H9 (cell line): Measurements from ENCODE around the gene DYNLRB1. TPM values are rescaled to one million over a fixed set of nuclear protein-coding genes. Genes with fewer than 3 reads are reported as not detected.

Source experiments
- DNase-seq: peaks from one replicate; pipeline ENCODE4 v3.0.0-alpha.2; 2017
- H2AFZ ChIP-seq: one replicate; pipeline ENCODE4 v1.6.1; 2013; ENCODE audit warnings: mild to moderate bottlenecking, low read length, control low read depth, moderate library complexity
- H2AK5ac ChIP-seq: 2 replicates; pipeline ENCODE4 v1.6.1; 2013; ENCODE audit warnings: low read length, control low read depth, mixed read lengths; ENCODE audit not compliant: insufficient read length
- H2BK120ac ChIP-seq: one replicate; pipeline ENCODE4 v1.6.1; 2013; ENCODE audit warnings: low read depth, mild to moderate bottlenecking, low read length, control low read depth, inconsistent platforms; ENCODE audit not compliant: poor library complexity, severe bottlenecking
- H2BK12ac ChIP-seq: 2 replicates; pipeline ENCODE4 v1.6.1; 2013; ENCODE audit warnings: low read length, control low read depth, mixed read lengths, low read depth; ENCODE audit not compliant: insufficient read length
- H2BK15ac ChIP-seq: 2 replicates; pipeline ENCODE4 v1.6.1; 2013; ENCODE audit warnings: low read depth, low read length, control low read depth
- H2BK20ac ChIP-seq: one replicate; pipeline ENCODE4 v1.6.1; 2013; ENCODE audit warnings: low read depth, mild to moderate bottlenecking, low read length, control low read depth, inconsistent platforms; ENCODE audit not compliant: poor library complexity, severe bottlenecking
- H2BK5ac ChIP-seq: 2 replicates; pipeline ENCODE4 v1.6.1; 2013; ENCODE audit warnings: low read length, control low read depth, mixed read lengths; ENCODE audit not compliant: insufficient read length
- H3K14ac ChIP-seq: 2 replicates; pipeline ENCODE4 v1.6.1; 2013; ENCODE audit warnings: low read length, control low read depth; ENCODE audit not compliant: insufficient read depth
- H3K18ac ChIP-seq: 2 replicates; pipeline ENCODE4 v1.6.1; 2013; ENCODE audit warnings: low read depth, mild to moderate bottlenecking, mixed read lengths, low read length, control low read depth; ENCODE audit not compliant: insufficient read length
- H3K23ac ChIP-seq: 2 replicates; pipeline ENCODE4 v1.6.1; 2013; ENCODE audit warnings: low read length, control low read depth, mixed read lengths, low read depth; ENCODE audit not compliant: insufficient read length
- H3K23me2 ChIP-seq: 2 replicates; pipeline ENCODE4 v1.6.1; 2013; ENCODE audit warnings: low read depth, mild to moderate bottlenecking, mixed read lengths, low read length, control low read depth; ENCODE audit not compliant: insufficient read length, poor library complexity, severe bottlenecking
- H3K27ac ChIP-seq: 2 replicates; pipeline ENCODE4 v1.5.1; 2013; ENCODE audit warnings: low read length, control low read depth, mixed read lengths, low read depth; ENCODE audit not compliant: insufficient read length
- H3K27me3 ChIP-seq: 2 replicates; pipeline ENCODE4 v1.6.1; 2013; ENCODE audit warnings: low read length, control low read depth, inconsistent platforms; ENCODE audit not compliant: insufficient read depth
- H3K4ac ChIP-seq: 2 replicates; pipeline ENCODE4 v1.6.1; 2013; ENCODE audit warnings: low read depth, mild to moderate bottlenecking, control low read depth, inconsistent platforms, low read length, moderate library complexity
- H3K4me1 ChIP-seq: 2 replicates; pipeline ENCODE4 v1.6.1; 2013; ENCODE audit warnings: low read length, control low read depth, inconsistent platforms; ENCODE audit not compliant: insufficient read depth
- H3K4me2 ChIP-seq: 2 replicates; pipeline ENCODE4 v1.6.1; 2013; ENCODE audit warnings: low read length, control low read depth, mixed read lengths; ENCODE audit not compliant: insufficient read length, insufficient read depth
- H3K56ac ChIP-seq: 2 replicates; pipeline ENCODE4 v1.6.1; 2013; ENCODE audit warnings: low read depth, mild to moderate bottlenecking, mixed read lengths, low read length, control low read depth; ENCODE audit not compliant: insufficient read length
- H3K79me1 ChIP-seq: 2 replicates; pipeline ENCODE4 v1.6.1; 2013; ENCODE audit warnings: low read depth, mild to moderate bottlenecking, moderate library complexity, low read length, control low read depth, inconsistent platforms; ENCODE audit not compliant: insufficient read depth, poor library complexity, severe bottlenecking
- H3K79me2 ChIP-seq: 2 replicates; pipeline ENCODE4 v1.6.1; 2013; ENCODE audit warnings: low read length, control low read depth, inconsistent platforms; ENCODE audit not compliant: insufficient read depth
- H3K9ac ChIP-seq: 2 replicates; pipeline ENCODE4 v1.6.1; 2013; ENCODE audit warnings: low read length, control low read depth, mixed read lengths; ENCODE audit not compliant: insufficient read length; ENCODE audit errors: extremely low read depth
- H3K9me3 ChIP-seq: one replicate; pipeline ENCODE4 v1.6.1; 2013; ENCODE audit warnings: low read depth, low read length, inconsistent platforms; ENCODE audit not compliant: control insufficient read depth
- H3T11ph ChIP-seq: one replicate; pipeline ENCODE4 v1.6.1; 2013; ENCODE audit warnings: mild to moderate bottlenecking, low read length, control low read depth, inconsistent platforms
- H4K20me1 ChIP-seq: one replicate; pipeline ENCODE4 v1.6.1; 2013; ENCODE audit not compliant: control insufficient read depth, insufficient read length, insufficient read depth
- H4K5ac ChIP-seq: 2 replicates; pipeline ENCODE4 v1.6.1; 2013; ENCODE audit warnings: low read depth, mild to moderate bottlenecking, mixed read lengths, low read length, control low read depth; ENCODE audit not compliant: insufficient read length
- H4K8ac ChIP-seq: replicated peaks from 2 replicates; pipeline ENCODE4 v1.6.1; 2013; ENCODE audit warnings: low read length, control low read depth, mixed read lengths, low read depth; ENCODE audit not compliant: insufficient read length
- H4K91ac ChIP-seq: 2 replicates; pipeline ENCODE4 v1.6.1; 2013; ENCODE audit warnings: low read depth, mild to moderate bottlenecking, moderate library complexity, mixed read lengths, low read length, control low read depth; ENCODE audit not compliant: insufficient read length
- H3K27ac Mint-ChIP-seq, 3 experiments: 2 replicates in 2 of 3; 3 replicates in 1 of 3; pipeline ENCODE4 v1.8.0; 2020 to 2021; ENCODE audit warnings: mixed read lengths in 3 of 3, mild to moderate bottlenecking in 1 of 3, moderate library complexity in 1 of 3
- H3K27me3 Mint-ChIP-seq: 2 replicates; pipeline ENCODE4 v1.8.0; 2021; ENCODE audit warnings: low read depth, mild to moderate bottlenecking, moderate library complexity, mixed read lengths
- H3K36me3 Mint-ChIP-seq, 3 experiments: 2 replicates in 2 of 3; 3 replicates in 1 of 3; pipeline ENCODE4 v1.8.0; 2020 to 2021; ENCODE audit warnings: low read depth in 3 of 3, mixed read lengths in 3 of 3; ENCODE audit not compliant: insufficient read depth in 1 of 3
- H3K4me1 Mint-ChIP-seq, 2 experiments: 2 replicates each; pipeline ENCODE4 v1.8.0; 2020; ENCODE audit warnings: mixed read lengths in 2 of 2
- H3K4me3 Mint-ChIP-seq, 2 experiments: 2 replicates in 1 of 2; 3 replicates in 1 of 2; pipeline ENCODE4 v1.8.0; 2020 to 2021; ENCODE audit warnings: mild to moderate bottlenecking in 2 of 2, mixed read lengths in 2 of 2, moderate library complexity in 1 of 2
- H3K9me3 Mint-ChIP-seq, 2 experiments: 2 replicates in 1 of 2; 3 replicates in 1 of 2; pipeline ENCODE4 v1.8.0; 2020; ENCODE audit warnings: mild to moderate bottlenecking in 2 of 2, mixed read lengths in 2 of 2, moderate library complexity in 1 of 2
- CTCF ChIP-seq: fragments of 200-600 bp; sonication (generic); conservative IDR thresholded peaks from 3 replicates; pipeline ENCODE4 v1.8.0; 2021; ENCODE audit warnings: antibody characterized with exemption, mild to moderate bottlenecking
- WGBS: extraction: QIAGEN DNeasy Blood & Tissue Kit; methylation state at CpG from one replicate; pipeline ENCODE4 v1.1.7; 2013; ENCODE audit warnings: missing lambda C conversion rate, low lambda C conversion rate, mixed read lengths; ENCODE audit not compliant: insufficient read length; ENCODE audit errors: extremely low coverage; 5-methylcytosine and 5-hydroxymethylcytosine counted together
- total RNA-seq: library from RNA; stranded (reverse); gene quantifications from 2 replicates; pipeline ENCODE4 v1.2.1, GENCODE V29; 2021

Gene DYNLRB1
- total RNA-seq, 1 experiment from 2014 or later: 200 TPM

GRCh38 chr20:34582221-34582620 lies 66.0 kb downstream of the DYNLRB1 start:
- H3K27ac Mint-ChIP-seq: no peak overlapping the region; a peak in 1 of 7 replicates
- H3K9me3 ChIP-seq: no peaks in the 10 kb centered on the region
- H3K4me1 ChIP-seq: no peaks in the 10 kb centered on the region
- H3K14ac ChIP-seq: no peak overlapping the region
- no peak overlapping the region for H4K5ac ChIP-seq
- no peak overlapping the region for H3K4me2 ChIP-seq
- no peak overlapping the region for H3K18ac ChIP-seq
- H3K4ac ChIP-seq: no peak overlapping the region
- H2BK12ac ChIP-seq: no peak overlapping the region
- no peak overlapping the region for H4K91ac ChIP-seq
- no peak for DNase-seq
- H4K8ac ChIP-seq: no peak overlapping the region
- no peaks in the 10 kb centered on the region for H3K27me3 ChIP-seq
- peaks cover 0 to 15% (median 6%) of the 10 kb centered on the region in 3 experiments; a peak in 4 of 7 replicates for H3K36me3 Mint-ChIP-seq
- TF ChIP-seq CTCF: no peak
- no peaks in the 10 kb centered on the region for H3K23me2 ChIP-seq
- H2AFZ ChIP-seq: no peak overlapping the region
- no peaks in the 10 kb centered on the region for H3K79me2 ChIP-seq
- no peak overlapping the region for H3T11ph ChIP-seq
- H3K27me3 Mint-ChIP-seq: no peaks in the 10 kb centered on the region; the same call in 1 of the 2 replicates
- H2BK15ac ChIP-seq: no peak overlapping the region
- H3K4me1 Mint-ChIP-seq: no peaks in the 10 kb centered on the region
- H2BK120ac ChIP-seq: no peak overlapping the region
- no peak overlapping the region for H2AK5ac ChIP-seq
- H3K27ac ChIP-seq: no peak overlapping the region
- H2BK5ac ChIP-seq: no peak overlapping the region
- H3K56ac ChIP-seq: no peak overlapping the region
- H2BK20ac ChIP-seq: no peak overlapping the region
- H4K20me1 ChIP-seq: no peaks in the 10 kb centered on the region
- no peak overlapping the region for H3K9ac ChIP-seq
- no peaks in the 10 kb centered on the region for H3K9me3 Mint-ChIP-seq
- no peaks in the 10 kb centered on the region for H3K79me1 ChIP-seq
- no peak overlapping the region for H3K23ac ChIP-seq
- WGBS: no CpG with 5 or more reads among the region's 4 CpGs
- H3K4me3 Mint-ChIP-seq: no peak overlapping the region
